Peyer's patch (tissue), 4 donors: Measurements from ENCODE around the gene KCTD19.

Experiments used
- CTCF ChIP-seq, 6 experiments: fragments of 450-650 bp in 4 of 6; fragments of 200-600 bp in 2 of 6; sonication (generic) in 1 of 6; IDR thresholded peaks; one replicate each; pipeline ENCODE4 v1.5.1; 2017 to 2019; ENCODE audit warnings: antibody characterized with exemption in 6 of 6, mild to moderate bottlenecking in 3 of 6, moderate library complexity in 1 of 6
- POLR2A ChIP-seq, 2 donors: fragments of 450-650 bp; IDR thresholded peaks; one replicate each; pipeline ENCODE4 v1.5.1; 2017; ENCODE audit warnings: antibody characterized with exemption in 2 of 2, mild to moderate bottlenecking in 2 of 2, moderate library complexity in 2 of 2

GRCh38 chr16:67283039-67283825 lies 43.3 kb downstream of the KCTD19 start:
- TF ChIP-seq CTCF (IDR thresholded peaks at IDR 0.05) (no peak), POLR2A (IDR thresholded peaks at IDR 0.05) (no peak)
